GM23338 (cell line): ENCODE results near the gene CMTM6. TPM values are rescaled to one million over a fixed set of nuclear protein-coding genes. Genes with fewer than 3 reads are reported as not detected.

Source experiments
- ATAC-seq: fragments of 200-7000 bp; cut with Tn5 transposase; 3 replicates; pipeline ENCODE4 v1.9.1; 2020
- DNase-seq: peaks from one replicate; pipeline ENCODE4 v3.0.0-alpha.2; 2015; ENCODE audit warnings: low spot score
- H2AFZ ChIP-seq: fragments of 200-600 bp; sonication (generic); 2 replicates; pipeline ENCODE4 v1.8.0; 2016; ENCODE audit warnings: antibody characterized with exemption, mild to moderate bottlenecking, moderate library complexity
- H3F3A ChIP-seq: fragments of 200-600 bp; sonication (generic); replicated peaks from 2 replicates; pipeline ENCODE4 v1.8.0; 2017; ENCODE audit warnings: antibody characterized with exemption, mixed run types, low read depth
- H3K27ac ChIP-seq: fragments of 200-600 bp; sonication (generic); 2 replicates; pipeline ENCODE4 v1.6.1; 2016; ENCODE audit warnings: low read depth
- H3K27me3 ChIP-seq: fragments of 200-600 bp; sonication (generic); 2 replicates; pipeline ENCODE4 v1.8.0; 2016; ENCODE audit warnings: mild to moderate bottlenecking, mixed run types, moderate library complexity; ENCODE audit not compliant: insufficient read depth
- H3K36me3 ChIP-seq: fragments of 200-600 bp; sonication (generic); 2 replicates; pipeline ENCODE4 v1.8.0; 2016; ENCODE audit warnings: mild to moderate bottlenecking; ENCODE audit not compliant: insufficient read depth
- H3K4me1 ChIP-seq: fragments of 200-600 bp; sonication (generic); 2 replicates; pipeline ENCODE4 v1.8.0; 2016; ENCODE audit warnings: mild to moderate bottlenecking, moderate library complexity; ENCODE audit not compliant: insufficient read depth
- H3K4me2 ChIP-seq: fragments of 200-600 bp; sonication (generic); 2 replicates; pipeline ENCODE4 v1.7.1; 2017; ENCODE audit warnings: mixed run types
- H3K4me3 ChIP-seq: fragments of 200-600 bp; sonication (generic); 2 replicates; pipeline ENCODE4 v1.6.1; 2016; ENCODE audit warnings: mixed run types
- H3K79me2 ChIP-seq: fragments of 200-600 bp; sonication (generic); replicated peaks from 2 replicates; pipeline ENCODE4 v1.8.0; 2017; ENCODE audit warnings: mild to moderate bottlenecking; ENCODE audit not compliant: insufficient read depth
- H3K9me2 ChIP-seq: fragments of 200-600 bp; sonication (generic); 2 replicates; pipeline ENCODE4 v1.8.0; 2017; ENCODE audit not compliant: insufficient read depth
- H4K20me1 ChIP-seq: fragments of 200-600 bp; sonication (generic); replicated peaks from 2 replicates; pipeline ENCODE4 v1.8.0; 2017; ENCODE audit warnings: mild to moderate bottlenecking; ENCODE audit not compliant: insufficient read depth
- H3K27ac Mint-ChIP-seq: 2 replicates; pipeline ENCODE4 v1.8.0; 2020; ENCODE audit warnings: inconsistent platforms, mild to moderate bottlenecking, moderate library complexity, mixed read lengths
- H3K27me3 Mint-ChIP-seq: 3 replicates; pipeline ENCODE4 v1.8.0; 2022; ENCODE audit warnings: low read depth, mild to moderate bottlenecking, moderate library complexity, mixed read lengths, inconsistent platforms; ENCODE audit not compliant: insufficient read depth, poor library complexity
- H3K36me3 Mint-ChIP-seq: 3 replicates; pipeline ENCODE4 v1.8.0; 2021; ENCODE audit warnings: low read depth, mild to moderate bottlenecking, inconsistent platforms, moderate library complexity, mixed read lengths
- H3K4me1 Mint-ChIP-seq: 3 replicates; pipeline ENCODE4 v1.8.0; 2020; ENCODE audit warnings: mild to moderate bottlenecking, inconsistent platforms, mixed read lengths
- H3K4me3 Mint-ChIP-seq: 3 replicates; pipeline ENCODE4 v1.8.0; 2021; ENCODE audit warnings: moderate library complexity, mild to moderate bottlenecking, inconsistent platforms, mixed read lengths
- H3K9me3 Mint-ChIP-seq: 3 replicates; pipeline ENCODE4 v1.8.0; 2020; ENCODE audit warnings: moderate library complexity, mild to moderate bottlenecking, inconsistent platforms, mixed read lengths
- CREB1 ChIP-seq: fragments of 250-450 bp; sonication (Bioruptor Pico); IDR thresholded peaks from 2 replicates; pipeline ENCODE4 v1.5.0; 2020; ENCODE audit warnings: low read depth, mild to moderate bottlenecking, moderate library complexity
- CTCF ChIP-seq, 2 experiments: fragments of 200-600 bp in 1 of 2; sonication (generic) in 1 of 2; conservative IDR thresholded peaks; 2 replicates each; pipeline versions ENCODE4 v1.5.1 to v1.6.1; 2016 to 2017; ENCODE audit warnings: antibody characterized with exemption in 2 of 2, low read depth in 2 of 2, mild to moderate bottlenecking in 2 of 2, moderate library complexity in 1 of 2
- ETS1 ChIP-seq: IDR thresholded peaks from 2 replicates; pipeline ENCODE4 v1.6.1; 2016; ENCODE audit warnings: antibody characterized with exemption
- EZH2 ChIP-seq: fragments of 200-600 bp; sonication (generic); IDR thresholded peaks from one replicate; pipeline ENCODE4 v1.8.0; 2017; ENCODE audit warnings: antibody characterized with exemption, mild to moderate bottlenecking, low read depth; ENCODE audit not compliant: unreplicated experiment
- NANOG ChIP-seq: IDR thresholded peaks from 2 replicates; pipeline ENCODE4 v1.6.1; 2016; ENCODE audit warnings: antibody characterized with exemption, borderline replicate concordance
- POLR2AphosphoS5 ChIP-seq: IDR thresholded peaks from 2 replicates; pipeline ENCODE4 v1.6.1; 2016; ENCODE audit warnings: antibody characterized with exemption, low read depth
- REST ChIP-seq: IDR thresholded peaks from one replicate; pipeline ENCODE4 v1.6.1; 2018; ENCODE audit warnings: antibody characterized with exemption; ENCODE audit not compliant: unreplicated experiment
- ZNF114 ChIP-seq: fragments of 250-450 bp; sonication (Bioruptor Pico); IDR thresholded peaks from 2 replicates; pipeline ENCODE4 v1.5.0; 2020; ENCODE audit warnings: mild to moderate bottlenecking, moderate library complexity
- ZNF331 ChIP-seq: fragments of 250-450 bp; sonication (Bioruptor Pico); IDR thresholded peaks from 2 replicates; pipeline ENCODE4 v1.5.0; 2020; ENCODE audit warnings: low read depth, mild to moderate bottlenecking, moderate library complexity
- ZNF462 ChIP-seq: fragments of 250-450 bp; sonication (Bioruptor Pico); IDR thresholded peaks from 2 replicates; pipeline ENCODE4 v1.5.0; 2020; ENCODE audit warnings: mild to moderate bottlenecking, moderate library complexity
- polyA plus RNA-seq: library from polyadenylated mRNA; unstranded; fragments of >200 nt; fragmentation: Nextera tagmentation; extraction: Ambion mirVana; gene quantifications from 2 replicates; pipeline ENCODE4 v1.2.1, GENCODE V29; 2016
- total RNA-seq: library from RNA; depleted of rRNA; stranded (reverse); fragments of >200 nt; shearing (Covaris generic); gene quantifications from 2 replicates; pipeline ENCODE4 v1.2.3, GENCODE V29; 2014

The CMTM6 gene
- total and polyA plus RNA-seq, 2 experiments from 2014 or later = 42.3 to 123 TPM

- H4K20me1 ChIP-seq = no peaks in the 10 kb centered on the region
- no peak for ATAC-seq
- no peak overlapping the region for H2AFZ ChIP-seq
- no peak for TF ChIP-seq NANOG
- no peak for DNase-seq
- no peaks in the 10 kb centered on the region for H3K36me3 Mint-ChIP-seq
- H3K27ac ChIP-seq = no peak overlapping the region
- peaks cover 4% of the 10 kb centered on the region for H3K4me1 Mint-ChIP-seq
- H3K9me3 Mint-ChIP-seq = no peaks in the 10 kb centered on the region
- H3K27ac Mint-ChIP-seq = no peak overlapping the region
- no peaks in the 10 kb centered on the region for H3K36me3 ChIP-seq
- H3K27me3 ChIP-seq = no peaks in the 10 kb centered on the region
- H3K4me2 ChIP-seq = no peak overlapping the region
- no peaks in the 10 kb centered on the region for H3K79me2 ChIP-seq
- H3K4me1 ChIP-seq = peaks cover 6% of the 10 kb centered on the region; the same call in 1 of the 2 replicates
- peaks cover 2% of the 10 kb centered on the region for H3K27me3 Mint-ChIP-seq
- no peaks in the 10 kb centered on the region for H3K9me2 ChIP-seq
- no peak overlapping the region for H3K4me3 Mint-ChIP-seq
- H3K4me3 ChIP-seq = no peak overlapping the region
- peaks cover 3% of the 10 kb centered on the region; the same call in 1 of the 2 replicates for H3F3A ChIP-seq
Observed at GRCh38 chr3:32508711-32509110, 6.1 kb upstream of the CMTM6 start.

- no peaks in the 10 kb centered on the region for H3K9me2 ChIP-seq
- Mint-ChIP-seq H3K4me3 (no peak overlapping the region), H3K36me3 (no peaks in the 10 kb centered on the region), H3K9me3 (no peaks in the 10 kb centered on the region), H3K27ac (no peak overlapping the region), H3K4me1 (peaks cover 14% of the 10 kb centered on the region), H3K27me3 (no peaks in the 10 kb centered on the region)
- DNase-seq (no peak), ATAC-seq (no peak)
- no peak overlapping the region for H2AFZ ChIP-seq
- H3K79me2 ChIP-seq = peaks cover 7% of the 10 kb centered on the region
- no peak overlapping the region for H3K4me3 ChIP-seq
- TF ChIP-seq ETS1 (no peak), ZNF462 (no peak), CTCF (conservative IDR thresholded peaks at IDR 0.05; ENCODE audit: low read depth in 2 of 2) (no peak), EZH2 (no peak), CREB1 (CRISPR knock-in tag) (no peak), REST (no peak), ZNF114 (no peak), ZNF331 (CRISPR knock-in tag) (no peak), POLR2AphosphoS5 (no peak)
- H3K27ac ChIP-seq = no peak overlapping the region
- no peaks in the 10 kb centered on the region for H3K27me3 ChIP-seq
- no peak overlapping the region for H3K4me2 ChIP-seq
- H4K20me1 ChIP-seq = no peaks in the 10 kb centered on the region
- peaks cover 19% of the 10 kb centered on the region for H3K4me1 ChIP-seq
- H3K36me3 ChIP-seq = no peaks in the 10 kb centered on the region
- H3F3A ChIP-seq = peaks cover 7% of the 10 kb centered on the region; the same call in 1 of the 2 replicates
Observed at GRCh38 chr3:32506466-32506865, 3.8 kb upstream of the CMTM6 start.
